ENCODE results near the gene RIC3.

DNA sequence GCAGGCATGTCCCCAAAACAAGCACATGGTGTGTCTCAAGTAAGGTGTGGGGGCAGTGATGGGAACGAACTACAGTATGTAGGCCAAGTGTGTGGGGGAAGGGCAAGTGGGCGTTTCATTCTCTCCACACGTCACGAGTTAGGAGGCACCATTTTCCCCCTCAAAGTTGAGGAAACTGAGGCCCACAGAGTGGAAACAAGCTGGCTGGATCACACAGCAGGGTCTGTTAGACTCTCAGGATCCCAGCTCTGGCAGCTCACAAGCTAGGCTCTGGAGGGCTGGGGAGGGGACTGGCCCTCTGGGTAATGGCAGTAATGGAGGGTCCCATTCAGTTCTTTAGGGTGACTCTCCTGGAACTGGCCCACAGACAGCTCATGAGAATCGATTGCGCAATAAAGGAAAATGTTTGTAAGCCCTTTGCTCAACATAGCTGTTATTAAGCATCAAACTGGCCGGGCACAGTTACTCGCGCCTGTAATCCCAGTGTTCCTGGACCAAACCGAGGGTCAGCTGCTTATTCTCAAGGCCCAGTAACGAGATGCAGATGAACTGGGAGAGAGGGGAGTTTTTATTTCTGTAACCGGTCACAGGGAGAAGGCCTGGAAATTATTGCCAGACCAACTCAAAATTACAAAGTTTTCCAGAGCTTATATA, 111.9 kb downstream of the RIC3 start:
- TF ChIP-seq, protein P1, sequence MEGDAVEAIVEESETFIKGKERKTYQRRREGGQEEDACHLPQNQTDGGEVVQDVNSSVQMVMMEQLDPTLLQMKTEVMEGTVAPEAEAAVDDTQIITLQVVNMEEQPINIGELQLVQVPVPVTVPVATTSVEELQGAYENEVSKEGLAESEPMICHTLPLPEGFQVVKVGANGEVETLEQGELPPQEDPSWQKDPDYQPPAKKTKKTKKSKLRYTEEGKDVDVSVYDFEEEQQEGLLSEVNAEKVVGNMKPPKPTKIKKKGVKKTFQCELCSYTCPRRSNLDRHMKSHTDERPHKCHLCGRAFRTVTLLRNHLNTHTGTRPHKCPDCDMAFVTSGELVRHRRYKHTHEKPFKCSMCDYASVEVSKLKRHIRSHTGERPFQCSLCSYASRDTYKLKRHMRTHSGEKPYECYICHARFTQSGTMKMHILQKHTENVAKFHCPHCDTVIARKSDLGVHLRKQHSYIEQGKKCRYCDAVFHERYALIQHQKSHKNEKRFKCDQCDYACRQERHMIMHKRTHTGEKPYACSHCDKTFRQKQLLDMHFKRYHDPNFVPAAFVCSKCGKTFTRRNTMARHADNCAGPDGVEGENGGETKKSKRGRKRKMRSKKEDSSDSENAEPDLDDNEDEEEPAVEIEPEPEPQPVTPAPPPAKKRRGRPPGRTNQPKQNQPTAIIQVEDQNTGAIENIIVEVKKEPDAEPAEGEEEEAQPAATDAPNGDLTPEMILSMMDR (conservative IDR thresholded peaks at IDR 0.05; ENCODE audit: low read depth, low read length), result no peak
- TF ChIP-seq EZH2 (IDR thresholded peaks at IDR 0.05; ENCODE audit: low read length, unreplicated experiment) (no peak), EZH2phosphoT487 (IDR thresholded peaks at IDR 0.05; ENCODE audit: borderline replicate concordance, low read length) (no peak)
